Measurements from ENCODE around the gene COL5A3.

GRCh38 chr19:9936326-9937000, 73.8 kb downstream of the COL5A3 start, which contains the start of gene OLFM2:
- TF ChIP-seq, protein P1, sequence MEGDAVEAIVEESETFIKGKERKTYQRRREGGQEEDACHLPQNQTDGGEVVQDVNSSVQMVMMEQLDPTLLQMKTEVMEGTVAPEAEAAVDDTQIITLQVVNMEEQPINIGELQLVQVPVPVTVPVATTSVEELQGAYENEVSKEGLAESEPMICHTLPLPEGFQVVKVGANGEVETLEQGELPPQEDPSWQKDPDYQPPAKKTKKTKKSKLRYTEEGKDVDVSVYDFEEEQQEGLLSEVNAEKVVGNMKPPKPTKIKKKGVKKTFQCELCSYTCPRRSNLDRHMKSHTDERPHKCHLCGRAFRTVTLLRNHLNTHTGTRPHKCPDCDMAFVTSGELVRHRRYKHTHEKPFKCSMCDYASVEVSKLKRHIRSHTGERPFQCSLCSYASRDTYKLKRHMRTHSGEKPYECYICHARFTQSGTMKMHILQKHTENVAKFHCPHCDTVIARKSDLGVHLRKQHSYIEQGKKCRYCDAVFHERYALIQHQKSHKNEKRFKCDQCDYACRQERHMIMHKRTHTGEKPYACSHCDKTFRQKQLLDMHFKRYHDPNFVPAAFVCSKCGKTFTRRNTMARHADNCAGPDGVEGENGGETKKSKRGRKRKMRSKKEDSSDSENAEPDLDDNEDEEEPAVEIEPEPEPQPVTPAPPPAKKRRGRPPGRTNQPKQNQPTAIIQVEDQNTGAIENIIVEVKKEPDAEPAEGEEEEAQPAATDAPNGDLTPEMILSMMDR (conservative IDR thresholded peaks at IDR 0.05): no peak
- TF ChIP-seq ZFX (IDR thresholded peaks at IDR 0.05): no peak

Measured in C4-2B (cell line).